DND-41 (cell line): Measurements from ENCODE around the gene PTCD2.

Experiments
- EZH2 ChIP-seq: IDR thresholded peaks from 3 replicates; pipeline ENCODE4 v1.6.1; 2012; ENCODE audit warnings: borderline replicate concordance, low read depth, mild to moderate bottlenecking, moderate library complexity, low read length, inconsistent platforms; ENCODE audit not compliant: severe bottlenecking
- TF ChIP-seq, protein P1 (sequence below): IDR thresholded peaks from 2 replicates; pipeline ENCODE4 v1.5.1; 2012; ENCODE audit warnings: borderline replicate concordance, low read length, moderate library complexity, mild to moderate bottlenecking; ENCODE audit not compliant: poor library complexity, severe bottlenecking; ENCODE audit errors: extremely low read depth

GRCh38 chr5:72337159-72337558 lies 17.0 kb downstream of the PTCD2 start:
- no peak for TF ChIP-seq EZH2
- TF ChIP-seq, protein P1, sequence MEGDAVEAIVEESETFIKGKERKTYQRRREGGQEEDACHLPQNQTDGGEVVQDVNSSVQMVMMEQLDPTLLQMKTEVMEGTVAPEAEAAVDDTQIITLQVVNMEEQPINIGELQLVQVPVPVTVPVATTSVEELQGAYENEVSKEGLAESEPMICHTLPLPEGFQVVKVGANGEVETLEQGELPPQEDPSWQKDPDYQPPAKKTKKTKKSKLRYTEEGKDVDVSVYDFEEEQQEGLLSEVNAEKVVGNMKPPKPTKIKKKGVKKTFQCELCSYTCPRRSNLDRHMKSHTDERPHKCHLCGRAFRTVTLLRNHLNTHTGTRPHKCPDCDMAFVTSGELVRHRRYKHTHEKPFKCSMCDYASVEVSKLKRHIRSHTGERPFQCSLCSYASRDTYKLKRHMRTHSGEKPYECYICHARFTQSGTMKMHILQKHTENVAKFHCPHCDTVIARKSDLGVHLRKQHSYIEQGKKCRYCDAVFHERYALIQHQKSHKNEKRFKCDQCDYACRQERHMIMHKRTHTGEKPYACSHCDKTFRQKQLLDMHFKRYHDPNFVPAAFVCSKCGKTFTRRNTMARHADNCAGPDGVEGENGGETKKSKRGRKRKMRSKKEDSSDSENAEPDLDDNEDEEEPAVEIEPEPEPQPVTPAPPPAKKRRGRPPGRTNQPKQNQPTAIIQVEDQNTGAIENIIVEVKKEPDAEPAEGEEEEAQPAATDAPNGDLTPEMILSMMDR = no peak
